Activated T-cell treated with anti-CD3 and anti-CD28 coated beads, Interleukin-2, amount 50 U/mL, for 4 hours (primary cell): ENCODE measurements around the gene FLOT1. TPM values are rescaled to one million over a fixed set of nuclear protein-coding genes. Genes with fewer than 3 reads are reported as not detected.

Experiments used
- ATAC-seq, 2 donors: fragments of 200-7000 bp; cut with Tn5 transposase; one replicate each; pipeline ENCODE4 v1.10.0; 2021
- DNase-seq: peaks from one replicate; pipeline ENCODE4 v3.0.0-alpha.2; 2020
- H3K27me3 Mint-ChIP-seq: one replicate; pipeline ENCODE4 v1.8.0; 2021; ENCODE audit warnings: low read depth, mixed read lengths
- H3K36me3 Mint-ChIP-seq: one replicate; pipeline ENCODE4 v1.8.0; 2022; ENCODE audit warnings: mixed read lengths; ENCODE audit not compliant: insufficient read depth
- H3K4me1 Mint-ChIP-seq: one replicate; pipeline ENCODE4 v1.8.0; 2021; ENCODE audit warnings: low read depth, mixed read lengths
- H3K4me3 Mint-ChIP-seq: one replicate; pipeline ENCODE4 v1.8.0; 2021; ENCODE audit warnings: mild to moderate bottlenecking, moderate library complexity, mixed read lengths
- H3K9me3 Mint-ChIP-seq: one replicate; pipeline ENCODE4 v1.8.0; 2021; ENCODE audit warnings: mixed read lengths
- total RNA-seq, 3 donors: library from RNA; stranded (reverse); gene quantifications; one replicate each; pipeline ENCODE4 v1.2.1, GENCODE V29; 2021

FLOT1 gene
- total RNA-seq, 3 donors from 2014 or later: 93.0 to 98.1 (median 95.0) TPM

- peak within 1 kb of the TSS; percentile 82 for H3K4me3 Mint-ChIP-seq
- peak; percentile 49 to 57 for ATAC-seq
- H3K27me3 Mint-ChIP-seq: no peaks in the 10 kb centered on the region
- peaks cover under 1% of the 10 kb centered on the region for H3K36me3 Mint-ChIP-seq
- DNase-seq: peak; percentile 69
- peaks cover 44% of the 10 kb centered on the region for H3K4me1 Mint-ChIP-seq
- no peaks in the 10 kb centered on the region for H3K9me3 Mint-ChIP-seq
These were observed 51.9 kb downstream of the FLOT1 start, which contains the start of gene NRM for GRCh38 chr6:30690403-30691207. TSS of gene NRM (minus strand) at chr6:30690984. CDS start at chr6:30690974, 10 bp downstream.

GRCh38 chr6:30689985-30690384 lies 52.5 kb downstream of the FLOT1 start:
- Mint-ChIP-seq H3K4me3 (peak overlapping the region; percentile 82), H3K27me3 (no peaks in the 10 kb centered on the region), H3K9me3 (no peaks in the 10 kb centered on the region), H3K36me3 (peaks cover 6% of the 10 kb centered on the region), H3K4me1 (peaks cover 44% of the 10 kb centered on the region)
- DNase-seq: no peak
- no peak for ATAC-seq

GRCh38 chr6:30689022-30689865 lies 53.2 kb downstream of the FLOT1 start:
- Mint-ChIP-seq H3K9me3 (no peaks in the 10 kb centered on the region), H3K4me1 (peaks cover 44% of the 10 kb centered on the region), H3K27me3 (no peaks in the 10 kb centered on the region), H3K36me3 (peaks cover 9% of the 10 kb centered on the region), H3K4me3 (peak overlapping the region; percentile 100)
- DNase-seq: no peak
- no peak for ATAC-seq

- Mint-ChIP-seq H3K9me3 (no peaks in the 10 kb centered on the region), H3K4me1 (peaks cover 44% of the 10 kb centered on the region), H3K36me3 (peaks cover 14% of the 10 kb centered on the region), H3K4me3 (peak overlapping the region; percentile 100), H3K27me3 (no peaks in the 10 kb centered on the region)
- DNase-seq: no peak
- no peak for ATAC-seq
These were observed 53.9 kb downstream of the FLOT1 start for GRCh38 chr6:30688569-30688968.

GRCh38 chr6:30687659-30688431 lies 54.6 kb downstream of the FLOT1 start:
- no peaks in the 10 kb centered on the region for H3K27me3 Mint-ChIP-seq
- DNase-seq (no peak), ATAC-seq (no peak)
- H3K36me3 Mint-ChIP-seq: peaks cover 18% of the 10 kb centered on the region
- H3K4me3 Mint-ChIP-seq: peak overlapping the region; percentile 100
- H3K4me1 Mint-ChIP-seq: peaks cover 44% of the 10 kb centered on the region
- no peaks in the 10 kb centered on the region for H3K9me3 Mint-ChIP-seq

- ATAC-seq: peak; percentile 25 to 29
- DNase-seq: peak; percentile 69
- Mint-ChIP-seq H3K36me3 (peaks cover 22% of the 10 kb centered on the region), H3K9me3 (no peaks in the 10 kb centered on the region), H3K27me3 (no peaks in the 10 kb centered on the region), H3K4me3 (peak overlapping the region; percentile 100), H3K4me1 (peaks cover 42% of the 10 kb centered on the region)
These were observed 55.4 kb downstream of the FLOT1 start for GRCh38 chr6:30686908-30687658.

- H3K9me3 Mint-ChIP-seq: no peaks in the 10 kb centered on the region
- H3K4me1 Mint-ChIP-seq: peaks cover 38% of the 10 kb centered on the region
- H3K36me3 Mint-ChIP-seq: peaks cover 25% of the 10 kb centered on the region
- no peaks in the 10 kb centered on the region for H3K27me3 Mint-ChIP-seq
- DNase-seq (peak; percentile 80), ATAC-seq (peak; percentile 47 to 57)
- H3K4me3 Mint-ChIP-seq: peak within 1 kb of the TSS; percentile 100
These were observed 56.2 kb downstream of the FLOT1 start, which contains the start of gene PPP1R18 for GRCh38 chr6:30686009-30686907. TSS of gene PPP1R18 (minus strand) at chr6:30686645. CDS start at chr6:30686018, 627 bp downstream.

- DNase-seq (no peak), ATAC-seq (no peak)
- Mint-ChIP-seq H3K36me3 (peaks cover 28% of the 10 kb centered on the region), H3K4me3 (peak overlapping the region; percentile 100), H3K27me3 (no peaks in the 10 kb centered on the region), H3K9me3 (no peaks in the 10 kb centered on the region), H3K4me1 (peaks cover 37% of the 10 kb centered on the region)
These were observed 57.1 kb downstream of the FLOT1 start for GRCh38 chr6:30685157-30686008.

- Mint-ChIP-seq H3K27me3 (no peaks in the 10 kb centered on the region), H3K4me3 (peak overlapping the region; percentile 100), H3K36me3 (peaks cover 33% of the 10 kb centered on the region), H3K4me1 (peaks cover 37% of the 10 kb centered on the region), H3K9me3 (no peaks in the 10 kb centered on the region)
- peak; percentile 43 for DNase-seq
- ATAC-seq: no peak
These were observed 57.9 kb downstream of the FLOT1 start for GRCh38 chr6:30684386-30685156.

GRCh38 chr6:30683980-30684338 lies 58.5 kb downstream of the FLOT1 start:
- ATAC-seq (no peak), DNase-seq (no peak)
- Mint-ChIP-seq H3K4me3 (peak overlapping the region; percentile 100), H3K4me1 (peaks cover 36% of the 10 kb centered on the region), H3K36me3 (peaks cover 38% of the 10 kb centered on the region), H3K9me3 (no peaks in the 10 kb centered on the region), H3K27me3 (no peaks in the 10 kb centered on the region)

- Mint-ChIP-seq H3K36me3 (peaks cover 41% of the 10 kb centered on the region), H3K4me3 (peak overlapping the region; percentile 100), H3K4me1 (peaks cover 36% of the 10 kb centered on the region), H3K9me3 (no peaks in the 10 kb centered on the region), H3K27me3 (no peaks in the 10 kb centered on the region)
- ATAC-seq (no peak), DNase-seq (no peak)
These were observed 59.1 kb downstream of the FLOT1 start for GRCh38 chr6:30683183-30683979.
